ENCODE results near the gene RAB5A. TPM values are rescaled to one million over a fixed set of nuclear protein-coding genes. Genes with fewer than 3 reads are reported as not detected.
"Not testable (repeated sequence)": the region's sequence is repeated elsewhere in the genome, so short reads cannot be mapped to it uniquely, and the experiment has no call there.

Gene RAB5A
- total RNA-seq, 1 donor from 2014 or later: 17.5 TPM

- DNase-seq (ENCODE audit: low spot score) (peak; percentile 66), ATAC-seq (peak; percentile 47)
These were observed 790 bp downstream of the RAB5A start for GRCh38 chr3:19947549-19948225.

- no peak for ATAC-seq
- no peak for DNase-seq (ENCODE audit: low spot score)
These were observed 1.3 kb downstream of the RAB5A start for GRCh38 chr3:19948226-19948591.

DNA sequence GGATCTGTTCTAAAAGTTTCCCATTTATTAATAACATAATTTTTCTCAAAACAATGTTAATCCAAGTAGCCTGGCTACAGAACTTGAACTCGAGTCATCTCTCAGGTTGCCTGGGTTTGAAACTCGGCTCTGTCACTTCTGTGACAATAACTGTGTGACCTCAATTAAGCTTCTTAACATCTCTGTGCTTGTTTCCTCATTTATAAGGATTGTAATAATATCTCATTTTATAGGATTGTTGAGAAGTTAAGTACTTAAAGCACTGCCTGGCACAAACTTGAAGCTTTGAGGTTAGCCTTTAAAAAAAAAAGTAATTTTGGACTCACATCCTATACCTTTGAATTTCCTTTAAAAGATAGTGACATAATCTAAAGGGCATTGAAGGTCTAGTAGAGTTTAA lies 3.4 kb downstream of the RAB5A start:
- ATAC-seq (no peak), DNase-seq (ENCODE audit: low spot score) (no peak)

DNA sequence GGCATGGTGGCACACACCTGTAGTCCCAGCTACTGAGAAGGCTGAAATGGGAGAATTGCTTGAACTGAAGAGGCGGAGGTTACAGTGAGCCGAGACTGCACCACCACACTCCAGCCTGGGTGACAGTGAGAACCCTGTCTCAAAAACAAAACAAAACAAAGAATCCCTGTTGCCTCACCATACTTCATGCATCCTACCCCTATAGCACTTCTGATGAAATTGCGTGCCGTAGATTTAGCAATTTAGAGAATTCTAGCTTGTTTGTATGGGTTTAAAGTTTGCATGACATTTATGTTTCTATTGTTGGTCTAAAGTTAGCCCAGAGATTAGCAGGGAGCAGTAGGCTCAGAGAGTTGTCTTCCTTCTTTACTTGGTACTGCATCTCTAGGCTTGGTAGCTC lies 7.8 kb downstream of the RAB5A start:
- DNase-seq (ENCODE audit: low spot score): no peak
- no peak for ATAC-seq

GRCh38 chr3:19957354-19957753 lies 10.5 kb downstream of the RAB5A start:
- DNase-seq (ENCODE audit: low spot score); ATAC-seq: not testable (repeated sequence)

DNA sequence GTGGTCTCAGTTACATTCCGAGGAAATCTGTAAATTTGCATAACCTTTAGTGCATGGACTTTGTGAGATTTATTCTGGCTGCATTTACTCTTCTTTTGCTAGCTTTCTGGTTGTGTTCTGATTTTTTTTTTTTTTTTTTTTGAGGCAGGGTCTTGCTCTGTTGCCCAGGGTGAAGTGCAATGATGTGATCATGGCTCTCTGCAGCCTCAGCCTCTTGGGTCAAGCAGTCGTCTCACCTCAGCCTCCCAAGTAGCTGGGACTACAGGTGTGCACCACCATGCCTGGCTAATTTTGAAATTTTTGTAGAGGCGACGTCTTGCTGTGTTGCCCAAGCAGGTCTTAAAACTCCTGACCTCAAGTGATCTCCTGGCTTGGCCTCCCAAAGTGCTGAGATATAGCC lies 12.6 kb downstream of the RAB5A start:
- DNase-seq (ENCODE audit: low spot score) (no peak), ATAC-seq (no peak)

DNA sequence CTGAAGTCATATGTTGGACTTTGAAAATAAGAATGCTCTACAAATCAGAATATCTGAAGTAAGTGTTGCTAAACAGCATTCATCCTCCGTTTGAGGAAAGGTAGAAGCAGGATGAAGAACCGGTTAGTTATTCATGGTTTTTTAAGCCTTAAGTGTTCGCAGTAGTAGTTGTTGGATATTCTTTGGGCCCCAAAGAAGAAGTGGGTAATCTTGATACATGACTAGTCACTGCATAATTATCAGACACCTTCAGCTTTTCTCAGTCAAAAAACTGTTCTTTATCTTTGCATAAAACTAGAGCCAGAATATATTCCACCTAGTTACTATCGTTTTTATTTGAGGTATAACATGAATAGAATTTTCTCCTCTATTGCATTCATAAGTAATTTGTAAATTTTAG lies 13.8 kb downstream of the RAB5A start:
- DNase-seq (ENCODE audit: low spot score): no peak
- ATAC-seq: no peak

GRCh38 chr3:19961960-19962359 lies 15.1 kb downstream of the RAB5A start:
- no peak for ATAC-seq
- no peak for DNase-seq (ENCODE audit: low spot score)

GRCh38 chr3:19967208-19967607 lies 20.3 kb downstream of the RAB5A start:
- ATAC-seq: peak; percentile 40

GRCh38 chr3:19967812-19968211 lies 20.9 kb downstream of the RAB5A start:
- ATAC-seq (no peak), DNase-seq (ENCODE audit: low spot score) (no peak)

More at GRCh38 chr3:19967208-19967607, 20.3 kb downstream of the RAB5A start:
- DNase-seq (ENCODE audit: low spot score): no peak

- no peak for DNase-seq (ENCODE audit: low spot score)
- ATAC-seq: no peak
These were observed 23.4 kb downstream of the RAB5A start for GRCh38 chr3:19970327-19970726.

- ATAC-seq: no peak
- no peak for DNase-seq (ENCODE audit: low spot score)
These were observed 25.2 kb downstream of the RAB5A start for GRCh38 chr3:19972054-19972453.

DNA sequence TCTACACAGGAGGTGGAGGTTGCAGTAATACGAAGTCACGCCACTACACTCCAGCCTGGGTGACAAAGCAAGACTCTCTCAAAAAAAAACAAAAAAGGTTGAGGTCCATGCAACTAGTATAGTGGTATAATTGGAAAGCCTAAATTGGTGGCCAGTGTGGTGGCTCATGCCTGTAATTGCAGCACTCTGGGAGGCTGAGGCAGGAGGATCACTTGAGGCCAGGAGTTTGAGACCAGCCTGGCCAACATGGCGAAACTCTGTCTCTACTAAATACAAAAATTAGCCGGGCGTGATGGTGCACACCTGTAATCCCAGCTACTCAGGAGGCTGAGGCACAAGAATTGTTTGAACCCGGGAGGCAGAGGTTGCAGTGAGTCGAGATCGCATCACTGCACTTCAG lies 42.0 kb downstream of the RAB5A start:
- not testable (repeated sequence) for ATAC-seq; DNase-seq (ENCODE audit: low spot score)

DNA sequence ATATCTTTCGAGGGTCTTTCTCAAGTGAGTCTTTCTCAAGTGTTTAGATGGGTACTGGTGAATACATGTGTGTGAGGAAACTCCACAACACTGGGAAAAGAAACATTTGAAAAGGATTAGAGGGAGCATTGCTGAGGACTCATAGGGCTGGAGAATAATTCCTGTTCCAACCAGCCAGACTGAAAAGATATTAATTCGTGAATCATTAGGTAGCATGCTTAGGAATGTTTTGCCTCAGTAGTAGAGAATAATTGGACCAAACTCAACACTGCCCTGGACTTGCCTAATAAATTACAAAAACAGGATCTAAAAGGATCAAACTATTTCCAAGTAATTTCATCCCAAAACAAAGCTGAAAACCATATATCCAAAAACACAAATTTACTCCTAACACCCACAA lies 47.9 kb downstream of the RAB5A start:
- DNase-seq (ENCODE audit: low spot score): no peak
- no peak for ATAC-seq

DNA sequence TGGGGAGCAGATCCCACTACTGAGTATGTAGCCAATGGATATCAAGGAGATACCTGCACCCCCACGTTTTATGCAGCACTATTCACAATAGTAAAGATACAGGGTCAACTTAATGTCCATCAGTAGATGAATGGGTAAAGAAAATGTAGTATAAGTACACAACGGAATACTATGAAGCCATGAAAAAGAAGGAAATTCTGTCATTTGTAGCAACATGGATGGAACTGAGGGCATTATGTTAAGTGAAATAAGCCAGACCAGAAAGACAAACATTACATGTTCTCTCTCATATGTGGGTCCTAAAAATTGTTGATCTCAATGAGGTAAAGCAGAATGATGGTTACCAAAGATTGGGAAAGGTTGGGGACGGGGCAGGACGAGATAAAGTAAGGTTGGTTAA lies 50.6 kb downstream of the RAB5A start:
- no peak for DNase-seq (ENCODE audit: low spot score)
- no peak for ATAC-seq

GRCh38 chr3:20001932-20002331 lies 55.0 kb downstream of the RAB5A start:
- ATAC-seq: no peak

DNA sequence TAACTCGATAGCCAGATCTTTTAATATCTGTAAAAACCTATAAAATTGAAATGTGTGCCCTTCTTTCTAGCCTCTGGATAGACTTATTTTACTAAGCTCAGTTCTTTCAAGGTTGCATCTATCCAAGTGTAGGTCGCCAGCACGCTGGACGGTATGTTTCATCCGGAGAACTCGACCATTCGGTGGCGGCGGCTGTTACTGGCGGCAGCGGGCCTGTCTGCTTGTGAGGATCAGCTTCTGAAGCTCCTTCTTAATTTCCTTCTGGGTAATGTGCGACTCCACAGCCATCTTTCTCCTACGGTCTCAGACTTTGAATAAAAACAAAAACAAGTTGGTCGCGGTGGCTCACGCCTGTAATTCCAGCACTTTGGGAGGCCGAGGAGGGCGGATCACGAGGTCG lies 61.1 kb downstream of the RAB5A start:
- DNase-seq (ENCODE audit: low spot score) (no peak), ATAC-seq (no peak)

More at GRCh38 chr3:20001932-20002331, 55.0 kb downstream of the RAB5A start:
- no peak for DNase-seq (ENCODE audit: low spot score)

DNA sequence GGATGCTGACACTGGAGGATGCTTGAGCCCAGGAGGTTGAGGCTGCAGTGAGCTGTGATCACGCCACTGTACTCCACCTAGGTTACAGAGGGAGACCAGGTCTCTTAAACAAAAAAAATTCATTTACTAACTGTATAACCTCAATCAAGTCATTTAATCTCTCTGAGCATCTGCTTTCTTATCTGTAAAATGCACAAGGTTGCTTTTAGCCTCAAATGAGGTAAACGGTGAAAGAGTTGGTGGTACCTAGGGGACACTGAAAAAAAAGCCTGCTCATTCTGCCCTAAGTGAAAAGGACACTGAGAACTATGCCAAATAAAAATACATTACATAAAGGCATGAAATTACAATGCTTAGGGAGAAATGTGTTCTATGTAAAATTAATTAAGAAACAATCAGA lies 61.7 kb downstream of the RAB5A start:
- DNase-seq (ENCODE audit: low spot score) (no peak), ATAC-seq (no peak)

DNA sequence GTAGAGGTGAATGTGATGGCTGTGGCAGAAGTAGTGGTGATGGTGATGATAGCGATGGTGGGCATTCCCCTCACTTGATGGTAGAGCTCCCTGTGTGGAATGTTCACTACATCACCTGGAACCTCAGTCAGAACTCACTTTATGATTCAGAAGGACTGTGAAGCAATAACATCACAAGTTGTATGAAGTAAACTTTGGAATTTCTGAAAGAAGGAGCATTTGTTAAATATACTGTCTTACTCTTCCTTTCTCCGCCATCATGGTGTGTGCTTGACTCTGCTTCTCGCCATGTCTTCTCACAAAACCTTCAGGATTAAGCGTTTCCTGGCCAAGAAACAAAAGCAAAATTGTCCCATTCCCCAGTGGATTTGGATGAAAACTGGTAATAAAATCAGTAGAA lies 65.3 kb downstream of the RAB5A start, which contains the start of gene PP2D1:
TSS of gene PP2D1 (minus strand) at position 101 of the 400 bp plus-strand sequence. CDS start 192 bp downstream, outside the sequence.
- DNase-seq (ENCODE audit: low spot score) (no peak), ATAC-seq (no peak)

GRCh38 chr3:20013396-20013795 lies 66.5 kb downstream of the RAB5A start:
- ATAC-seq (no peak), DNase-seq (ENCODE audit: low spot score) (no peak)

DNA sequence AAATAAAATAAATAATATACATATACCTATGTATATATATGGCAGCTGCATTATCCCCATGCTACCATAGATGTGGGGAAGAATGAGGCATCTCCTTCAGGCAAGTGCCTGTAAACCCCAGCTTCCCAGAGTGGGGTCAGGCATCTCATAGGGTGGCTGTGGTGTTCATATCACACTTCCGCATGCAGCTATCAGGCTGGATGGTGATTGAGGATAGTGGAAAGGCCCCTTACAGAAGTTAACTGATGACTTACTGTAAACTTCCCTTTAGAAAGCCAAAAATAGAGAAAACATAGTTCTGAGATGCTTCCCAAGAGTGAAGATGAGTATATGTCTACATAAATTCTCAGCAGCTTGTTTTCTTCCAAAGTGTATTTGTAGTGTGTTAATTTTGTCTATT lies 68.6 kb downstream of the RAB5A start:
- ATAC-seq: no peak

GRCh38 chr3:20016076-20016475 lies 69.2 kb downstream of the RAB5A start:
- ATAC-seq; DNase-seq (ENCODE audit: low spot score): not testable (repeated sequence)

More for the DNA sequence above, 68.6 kb downstream of the RAB5A start:
- no peak for DNase-seq (ENCODE audit: low spot score)

Data from left lobe of liver (tissue), 2 donors.